Measurements from ENCODE around the gene SMNDC1.

GRCh38 chr10:110267276-110267675, 37.4 kb downstream of the SMNDC1 start:
- TF ChIP-seq CTCF (IDR thresholded peaks at IDR 0.05; ENCODE audit: low read depth, low read length) (no peak), EZH2phosphoT487 (IDR thresholded peaks at IDR 0.05; ENCODE audit: low read depth) (no peak)

Data from OCI-LY3 (cell line).